WTC11 (cell line): ENCODE data around the gene UNC119B. TPM values are rescaled to one million over a fixed set of nuclear protein-coding genes. Genes with fewer than 3 reads are reported as not detected.

Source experiments
- ATAC-seq: fragments of 200-7000 bp; cut with Tn5 transposase; 2 replicates; pipeline ENCODE4 v1.10.0; 2021; ENCODE audit warnings: mild to moderate bottlenecking, moderate library complexity
- CTCF ChIA-PET: fragments of 300-600 bp; sonication (Branson Sonifier 250); formaldehyde crosslinking; loops from one replicate; lab custom pipeline; 2021; ENCODE audit warnings: antibody characterized with exemption; lab: Charles Lee
- POLR2A ChIA-PET: fragments of 350-600 bp; sonication (Branson Sonifier 250); formaldehyde crosslinking; loops from one replicate; lab custom pipeline; 2021; ENCODE audit warnings: antibody characterized with exemption; lab: Charles Lee
- DNase-seq: peaks from one replicate; pipeline ENCODE4 v3.0.0; 2021; ENCODE audit warnings: low spot score
- H3K27ac Mint-ChIP-seq: 2 replicates; pipeline ENCODE4 v1.8.0; 2021; ENCODE audit warnings: mixed read lengths
- H3K27me3 Mint-ChIP-seq: 2 replicates; pipeline ENCODE4 v1.8.0; 2021; ENCODE audit warnings: low read depth, mild to moderate bottlenecking, moderate library complexity, mixed read lengths
- H3K36me3 Mint-ChIP-seq: 2 replicates; pipeline ENCODE4 v1.8.0; 2021; ENCODE audit warnings: mixed read lengths
- H3K4me1 Mint-ChIP-seq: 2 replicates; pipeline ENCODE4 v1.8.0; 2022; ENCODE audit warnings: mixed read lengths
- H3K4me3 Mint-ChIP-seq: 2 replicates; pipeline ENCODE4 v1.8.0; 2021; ENCODE audit warnings: mild to moderate bottlenecking, moderate library complexity, mixed read lengths
- H3K9me3 Mint-ChIP-seq: 2 replicates; pipeline ENCODE4 v1.8.0; 2021; ENCODE audit warnings: mixed read lengths
- ELF4 ChIP-seq: sonication (generic); formaldehyde crosslinking; IDR thresholded peaks from 2 replicates; pipeline ENCODE4 v1.8.1; 2022; ENCODE audit warnings: low read depth, mild to moderate bottlenecking, moderate library complexity, missing genetic modification reagents
- EMX1 ChIP-seq: fragments of 250-450 bp; sonication (Bioruptor Pico); IDR thresholded peaks from 2 replicates; pipeline ENCODE4 v1.8.0; 2021; ENCODE audit warnings: mild to moderate bottlenecking
- FOXJ3 ChIP-seq: sonication (generic); formaldehyde crosslinking; IDR thresholded peaks from 2 replicates; pipeline ENCODE4 v1.9.0; 2021; ENCODE audit warnings: missing genetic modification reagents, mild to moderate bottlenecking, borderline replicate concordance
- GABPB1 ChIP-seq: sonication (generic); formaldehyde crosslinking; IDR thresholded peaks from 2 replicates; pipeline ENCODE4 v1.8.1; 2023; ENCODE audit warnings: mild to moderate bottlenecking, missing genetic modification reagents
- GRHL2 ChIP-seq: fragments of 250-450 bp; sonication (Bioruptor Pico); IDR thresholded peaks from 2 replicates; pipeline ENCODE4 v1.8.0; 2022; ENCODE audit warnings: mild to moderate bottlenecking, moderate library complexity; ENCODE audit not compliant: insufficient replicate concordance, severe bottlenecking
- IRF2 ChIP-seq: sonication (generic); formaldehyde crosslinking; IDR thresholded peaks from 2 replicates; pipeline ENCODE4 v1.8.0; 2022; ENCODE audit warnings: low read depth, missing genetic modification reagents, borderline replicate concordance
- NFE2L1 ChIP-seq: sonication (generic); formaldehyde crosslinking; IDR thresholded peaks from 2 replicates; pipeline ENCODE4 v1.8.1; 2023; ENCODE audit warnings: missing genetic modification reagents
- NFYB ChIP-seq: sonication (generic); formaldehyde crosslinking; conservative IDR thresholded peaks from 2 replicates; pipeline ENCODE4 v1.8.0; 2022; ENCODE audit warnings: low read depth, missing genetic modification reagents
- NR1H2 ChIP-seq: sonication (generic); formaldehyde crosslinking; IDR thresholded peaks from 2 replicates; pipeline ENCODE4 v1.9.0; 2021; ENCODE audit warnings: mild to moderate bottlenecking, moderate library complexity, missing genetic modification reagents
- OVOL2 ChIP-seq: fragments of 250-450 bp; sonication (Bioruptor Pico); IDR thresholded peaks from 2 replicates; pipeline ENCODE4 v1.9.0; 2021; ENCODE audit warnings: mild to moderate bottlenecking, borderline replicate concordance
- RORB ChIP-seq: fragments of 250-450 bp; sonication (Bioruptor Pico); IDR thresholded peaks from 2 replicates; pipeline ENCODE4 v1.9.0; 2021; ENCODE audit warnings: mild to moderate bottlenecking
- TEAD1 ChIP-seq: sonication (generic); formaldehyde crosslinking; IDR thresholded peaks from 2 replicates; pipeline ENCODE4 v1.8.0; 2022; ENCODE audit warnings: mild to moderate bottlenecking, missing genetic modification reagents
- TP53 ChIP-seq: sonication (generic); formaldehyde crosslinking; IDR thresholded peaks from 2 replicates; pipeline ENCODE4 v1.8.1; 2023; ENCODE audit warnings: mild to moderate bottlenecking, missing genetic modification reagents
- ZNF138 ChIP-seq: sonication (generic); formaldehyde crosslinking; conservative IDR thresholded peaks from 2 replicates; pipeline ENCODE4 v1.8.1; 2022; ENCODE audit warnings: mild to moderate bottlenecking, moderate library complexity, missing genetic modification reagents
- ZNF219 ChIP-seq: sonication (generic); formaldehyde crosslinking; IDR thresholded peaks from 2 replicates; pipeline ENCODE4 v1.8.0; 2023; ENCODE audit warnings: missing genetic modification reagents, mild to moderate bottlenecking, borderline replicate concordance
- ZNF232 ChIP-seq: sonication (generic); formaldehyde crosslinking; IDR thresholded peaks from 2 replicates; pipeline ENCODE4 v1.8.0; 2022; ENCODE audit warnings: mild to moderate bottlenecking, missing genetic modification reagents
- ZNF423 ChIP-seq: fragments of 250-450 bp; sonication (Bioruptor Pico); IDR thresholded peaks from 2 replicates; pipeline ENCODE4 v2.1.2; 2022; ENCODE audit warnings: mild to moderate bottlenecking, moderate library complexity
- total RNA-seq: library from RNA; stranded (reverse); gene quantifications from 3 replicates; pipeline ENCODE4 v1.2.3, GENCODE V29; 2021
- TF ChIP-seq, protein P1 (sequence below): sonication (generic); formaldehyde crosslinking; conservative IDR thresholded peaks from 2 replicates; pipeline ENCODE4 v1.8.1; 2023; ENCODE audit warnings: mild to moderate bottlenecking, low read depth, missing genetic modification reagents, moderate library complexity
- TF ChIP-seq, protein P2 (sequence below): sonication (generic); formaldehyde crosslinking; IDR thresholded peaks from 2 replicates; pipeline ENCODE4 v1.8.1; 2023; ENCODE audit warnings: mild to moderate bottlenecking, missing genetic modification reagents
- TF ChIP-seq, protein P3 (sequence below): sonication (generic); formaldehyde crosslinking; conservative IDR thresholded peaks from 2 replicates; pipeline ENCODE4 v1.8.1; 2022; ENCODE audit warnings: mild to moderate bottlenecking, missing genetic modification reagents
- TF ChIP-seq, protein P4 (sequence below): sonication (generic); formaldehyde crosslinking; IDR thresholded peaks from 2 replicates; pipeline ENCODE4 v1.8.0; 2022; ENCODE audit warnings: mild to moderate bottlenecking, missing genetic modification reagents
- TF ChIP-seq, protein P5 (sequence below): sonication (generic); formaldehyde crosslinking; IDR thresholded peaks from 2 replicates; pipeline ENCODE4 v1.8.0; 2023; ENCODE audit warnings: missing genetic modification reagents

The UNC119B gene
- total RNA-seq, 1 experiment from 2014 or later = 53.3 TPM

DNA sequence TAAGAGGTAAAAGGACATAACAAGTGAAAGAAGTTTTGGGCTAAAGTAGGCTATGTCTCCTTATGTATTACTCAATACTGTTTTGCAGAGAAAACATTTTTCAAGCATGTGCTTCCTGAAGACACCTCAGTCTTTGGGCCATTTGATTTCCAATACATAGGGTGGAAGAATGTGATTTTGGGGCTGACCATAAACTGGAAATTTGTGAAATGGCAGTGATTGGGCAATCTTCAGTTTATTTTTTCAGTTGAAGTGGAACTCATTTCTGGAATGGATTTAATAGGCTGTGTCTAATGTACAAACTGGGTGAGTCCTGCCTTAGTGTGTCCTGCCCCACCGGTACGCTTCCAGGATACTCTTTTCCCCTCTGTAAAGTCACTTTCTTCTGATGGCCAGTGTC lies 12.5 kb downstream of the UNC119B start:
- Mint-ChIP-seq H3K27me3 (peaks cover 4% of the 10 kb centered on the region; the same call in 1 of the 2 replicates), H3K9me3 (no peaks in the 10 kb centered on the region), H3K4me1 (peaks cover 13% of the 10 kb centered on the region), H3K4me3 (no peak overlapping the region), H3K27ac (no peak overlapping the region), H3K36me3 (peaks cover 52% of the 10 kb centered on the region)
- no peak for TF ChIP-seq ZNF423
- no peak for TF ChIP-seq RORB (CRISPR knock-in tag)
- no peak for TF ChIP-seq NFYB (CRISPR knock-in tag)
- TF ChIP-seq, protein P1, sequence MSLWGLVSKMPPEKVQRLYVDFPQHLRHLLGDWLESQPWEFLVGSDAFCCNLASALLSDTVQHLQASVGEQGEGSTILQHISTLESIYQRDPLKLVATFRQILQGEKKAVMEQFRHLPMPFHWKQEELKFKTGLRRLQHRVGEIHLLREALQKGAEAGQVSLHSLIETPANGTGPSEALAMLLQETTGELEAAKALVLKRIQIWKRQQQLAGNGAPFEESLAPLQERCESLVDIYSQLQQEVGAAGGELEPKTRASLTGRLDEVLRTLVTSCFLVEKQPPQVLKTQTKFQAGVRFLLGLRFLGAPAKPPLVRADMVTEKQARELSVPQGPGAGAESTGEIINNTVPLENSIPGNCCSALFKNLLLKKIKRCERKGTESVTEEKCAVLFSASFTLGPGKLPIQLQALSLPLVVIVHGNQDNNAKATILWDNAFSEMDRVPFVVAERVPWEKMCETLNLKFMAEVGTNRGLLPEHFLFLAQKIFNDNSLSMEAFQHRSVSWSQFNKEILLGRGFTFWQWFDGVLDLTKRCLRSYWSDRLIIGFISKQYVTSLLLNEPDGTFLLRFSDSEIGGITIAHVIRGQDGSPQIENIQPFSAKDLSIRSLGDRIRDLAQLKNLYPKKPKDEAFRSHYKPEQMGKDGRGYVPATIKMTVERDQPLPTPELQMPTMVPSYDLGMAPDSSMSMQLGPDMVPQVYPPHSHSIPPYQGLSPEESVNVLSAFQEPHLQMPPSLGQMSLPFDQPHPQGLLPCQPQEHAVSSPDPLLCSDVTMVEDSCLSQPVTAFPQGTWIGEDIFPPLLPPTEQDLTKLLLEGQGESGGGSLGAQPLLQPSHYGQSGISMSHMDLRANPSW (CRISPR knock-in tag) = no peak
- TF ChIP-seq TP53 = no peak
- TF ChIP-seq IRF2 (CRISPR knock-in tag) = no peak
- TF ChIP-seq EMX1 (CRISPR knock-in tag) = no peak
- TF ChIP-seq NR1H2 = no peak
- TF ChIP-seq FOXJ3 (CRISPR knock-in tag) = no peak
- no peak for TF ChIP-seq NFE2L1 (CRISPR knock-in tag)
- no peak for TF ChIP-seq ZNF219 (CRISPR knock-in tag)
- no peak for TF ChIP-seq ZNF138 (CRISPR knock-in tag)
- no peak for TF ChIP-seq ZNF232 (CRISPR knock-in tag)
- TF ChIP-seq, protein P2, sequence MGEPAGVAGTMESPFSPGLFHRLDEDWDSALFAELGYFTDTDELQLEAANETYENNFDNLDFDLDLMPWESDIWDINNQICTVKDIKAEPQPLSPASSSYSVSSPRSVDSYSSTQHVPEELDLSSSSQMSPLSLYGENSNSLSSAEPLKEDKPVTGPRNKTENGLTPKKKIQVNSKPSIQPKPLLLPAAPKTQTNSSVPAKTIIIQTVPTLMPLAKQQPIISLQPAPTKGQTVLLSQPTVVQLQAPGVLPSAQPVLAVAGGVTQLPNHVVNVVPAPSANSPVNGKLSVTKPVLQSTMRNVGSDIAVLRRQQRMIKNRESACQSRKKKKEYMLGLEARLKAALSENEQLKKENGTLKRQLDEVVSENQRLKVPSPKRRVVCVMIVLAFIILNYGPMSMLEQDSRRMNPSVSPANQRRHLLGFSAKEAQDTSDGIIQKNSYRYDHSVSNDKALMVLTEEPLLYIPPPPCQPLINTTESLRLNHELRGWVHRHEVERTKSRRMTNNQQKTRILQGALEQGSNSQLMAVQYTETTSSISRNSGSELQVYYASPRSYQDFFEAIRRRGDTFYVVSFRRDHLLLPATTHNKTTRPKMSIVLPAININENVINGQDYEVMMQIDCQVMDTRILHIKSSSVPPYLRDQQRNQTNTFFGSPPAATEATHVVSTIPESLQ (CRISPR knock-in tag) = no peak
- TF ChIP-seq ELF4 (CRISPR knock-in tag) = no peak
- TF ChIP-seq GRHL2 (CRISPR knock-in tag) = no peak
- ChIA-PET POLR2A (no interaction called here), CTCF (no interaction called here)
- DNase-seq (no peak), ATAC-seq (no peak)

DNA sequence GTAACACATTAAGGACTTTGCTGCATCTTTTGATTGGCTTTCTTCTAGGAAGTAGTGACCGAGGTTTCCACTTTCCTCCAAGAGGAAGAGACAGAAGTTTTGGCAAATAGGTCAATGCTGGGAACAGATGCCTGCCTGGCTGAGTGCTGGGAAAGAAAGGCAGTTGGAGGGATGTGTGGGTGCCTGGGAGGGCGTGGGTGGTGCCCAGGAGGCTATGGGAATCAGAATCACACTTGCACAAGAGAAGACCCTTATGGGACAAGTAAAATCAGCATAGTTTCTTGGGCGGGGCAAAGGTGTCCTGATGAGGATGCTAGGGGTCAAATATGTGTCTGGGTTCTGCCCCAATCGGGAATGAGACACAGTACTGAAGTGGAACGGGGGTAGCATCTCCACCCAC lies 14.5 kb downstream of the UNC119B start:
- ATAC-seq (no peak), DNase-seq (no peak)
- TF ChIP-seq ELF4 (CRISPR knock-in tag) (no peak), OVOL2 (CRISPR knock-in tag) (no peak), GABPB1 (CRISPR knock-in tag) (no peak)
- peaks cover 4% of the 10 kb centered on the region; the same call in 1 of the 2 replicates for H3K27me3 Mint-ChIP-seq
- H3K4me3 Mint-ChIP-seq = peak overlapping the region; percentile 70
- H3K4me1 Mint-ChIP-seq = peaks cover 13% of the 10 kb centered on the region
- POLR2A ChIA-PET = no interaction called here
- H3K36me3 Mint-ChIP-seq = peaks cover 39% of the 10 kb centered on the region
- no peak overlapping the region for H3K27ac Mint-ChIP-seq
- CTCF ChIA-PET = interaction anchor here (0.8 to 1.5 kb wide), 10 partner anchors 13 to 335 kb away, joined by 3 to 6 read pairs (median 3); partner anchors contain the start of genes CABP1 and POP5
- H3K9me3 Mint-ChIP-seq = no peaks in the 10 kb centered on the region

DNA sequence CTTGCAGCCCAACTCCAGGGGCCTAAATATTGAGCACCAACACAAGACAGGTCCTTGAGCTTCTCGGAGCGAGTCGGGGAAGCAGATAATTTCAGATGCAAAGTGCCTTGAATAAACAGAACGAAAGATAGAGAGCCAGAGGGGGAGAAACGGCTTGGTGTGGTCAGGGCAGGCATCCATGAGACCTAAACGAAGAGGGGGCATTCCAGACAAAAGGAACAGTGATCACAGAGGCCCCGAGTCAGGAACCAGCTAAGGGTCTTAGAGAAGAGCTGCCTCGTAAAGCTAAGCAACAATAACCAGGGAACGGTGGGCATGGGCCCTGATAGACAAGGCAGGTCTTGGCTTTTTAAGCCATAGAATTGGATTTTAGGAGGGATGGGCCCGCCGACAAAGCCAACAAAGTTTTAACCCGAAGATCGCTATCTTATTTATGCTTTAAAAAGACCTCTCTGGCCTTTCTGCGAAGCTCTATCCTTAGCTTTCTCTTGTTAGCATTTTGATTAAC lies 14.9 kb downstream of the UNC119B start:
- DNase-seq (no peak), ATAC-seq (peak; percentile 19)
- peaks cover 4% of the 10 kb centered on the region; the same call in 1 of the 2 replicates for H3K27me3 Mint-ChIP-seq
- peaks cover 37% of the 10 kb centered on the region for H3K36me3 Mint-ChIP-seq
- H3K4me1 Mint-ChIP-seq = peaks cover 13% of the 10 kb centered on the region
- no peak overlapping the region for H3K27ac Mint-ChIP-seq
- no peak for TF ChIP-seq FOXJ3 (CRISPR knock-in tag)
- TF ChIP-seq TEAD1 (CRISPR knock-in tag) = no peak
- TF ChIP-seq ZNF423 = no peak
- TF ChIP-seq, protein P3, sequence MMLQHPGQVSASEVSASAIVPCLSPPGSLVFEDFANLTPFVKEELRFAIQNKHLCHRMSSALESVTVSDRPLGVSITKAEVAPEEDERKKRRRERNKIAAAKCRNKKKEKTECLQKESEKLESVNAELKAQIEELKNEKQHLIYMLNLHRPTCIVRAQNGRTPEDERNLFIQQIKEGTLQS (CRISPR knock-in tag) = no peak
- TF ChIP-seq, protein P4, sequence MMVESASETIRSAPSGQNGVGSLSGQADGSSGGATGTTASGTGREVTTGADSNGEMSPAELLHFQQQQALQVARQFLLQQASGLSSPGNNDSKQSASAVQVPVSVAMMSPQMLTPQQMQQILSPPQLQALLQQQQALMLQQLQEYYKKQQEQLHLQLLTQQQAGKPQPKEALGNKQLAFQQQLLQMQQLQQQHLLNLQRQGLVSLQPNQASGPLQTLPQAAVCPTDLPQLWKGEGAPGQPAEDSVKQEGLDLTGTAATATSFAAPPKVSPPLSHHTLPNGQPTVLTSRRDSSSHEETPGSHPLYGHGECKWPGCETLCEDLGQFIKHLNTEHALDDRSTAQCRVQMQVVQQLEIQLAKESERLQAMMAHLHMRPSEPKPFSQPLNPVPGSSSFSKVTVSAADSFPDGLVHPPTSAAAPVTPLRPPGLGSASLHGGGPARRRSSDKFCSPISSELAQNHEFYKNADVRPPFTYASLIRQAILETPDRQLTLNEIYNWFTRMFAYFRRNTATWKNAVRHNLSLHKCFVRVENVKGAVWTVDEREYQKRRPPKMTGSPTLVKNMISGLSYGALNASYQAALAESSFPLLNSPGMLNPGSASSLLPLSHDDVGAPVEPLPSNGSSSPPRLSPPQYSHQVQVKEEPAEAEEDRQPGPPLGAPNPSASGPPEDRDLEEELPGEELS (CRISPR knock-in tag) = no peak
- TF ChIP-seq, protein P5, sequence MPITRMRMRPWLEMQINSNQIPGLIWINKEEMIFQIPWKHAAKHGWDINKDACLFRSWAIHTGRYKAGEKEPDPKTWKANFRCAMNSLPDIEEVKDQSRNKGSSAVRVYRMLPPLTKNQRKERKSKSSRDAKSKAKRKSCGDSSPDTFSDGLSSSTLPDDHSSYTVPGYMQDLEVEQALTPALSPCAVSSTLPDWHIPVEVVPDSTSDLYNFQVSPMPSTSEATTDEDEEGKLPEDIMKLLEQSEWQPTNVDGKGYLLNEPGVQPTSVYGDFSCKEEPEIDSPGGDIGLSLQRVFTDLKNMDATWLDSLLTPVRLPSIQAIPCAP = no peak
- CTCF ChIA-PET = interaction anchor here (0.6 to 1.5 kb wide), 11 partner anchors 13 to 335 kb away, joined by 3 to 6 read pairs (median 3); partner anchors contain the start of genes CABP1 and POP5
- H3K9me3 Mint-ChIP-seq = no peaks in the 10 kb centered on the region
- H3K4me3 Mint-ChIP-seq = peak overlapping the region; percentile 70
- POLR2A ChIA-PET = no interaction called here
